Prostate gland (tissue), 2 donors: Measurements from ENCODE around the gene ZP3.

Source experiments
- CTCF ChIP-seq, 4 experiments: fragments of 200-600 bp in 2 of 4; fragments of 450-650 bp in 2 of 4; sonication (generic) in 2 of 4; IDR thresholded peaks; 1 replicate in 3 of 4; 2 replicates in 1 of 4; pipeline ENCODE4 v1.5.1; 2016 to 2019; ENCODE audit warnings: antibody characterized with exemption in 4 of 4, mild to moderate bottlenecking in 2 of 4, moderate library complexity in 2 of 4
- POLR2AphosphoS5 ChIP-seq: sonication (generic); formaldehyde crosslinking; IDR thresholded peaks from one replicate; pipeline ENCODE4 v1.6.1; 2017; ENCODE audit warnings: antibody characterized with exemption

- TF ChIP-seq CTCF (IDR thresholded peaks at IDR 0.05) = no peak
- no peak for TF ChIP-seq POLR2AphosphoS5
Observed at GRCh38 chr7:76425156-76425555, 406 bp downstream of the ZP3 start.
